Stomach smooth muscle (tissue), 2 donors: ENCODE measurements around the gene TMEM151A.
A peak's percentile ranks its signal among the peaks of the same experiment; 100 is the strongest.
"Not testable (repeated sequence)": the region's sequence is repeated elsewhere in the genome, so short reads cannot be mapped to it uniquely, and the experiment has no call there.

Experiments used
- H3K27ac ChIP-seq: one replicate; pipeline ENCODE4 v1.7.0; 2013; ENCODE audit warnings: mild to moderate bottlenecking, low read length, inconsistent platforms
- H3K27me3 ChIP-seq, 2 donors: one replicate each; pipeline ENCODE4 v1.7.0; 2013; ENCODE audit warnings: low read length in 2 of 2; ENCODE audit not compliant: insufficient read depth in 2 of 2, control insufficient read depth in 1 of 2
- H3K36me3 ChIP-seq, 2 donors: one replicate each; pipeline ENCODE4 v1.7.0; 2013; ENCODE audit warnings: low read length in 2 of 2; ENCODE audit not compliant: control insufficient read depth in 2 of 2, insufficient read depth in 2 of 2
- H3K4me1 ChIP-seq: one replicate; pipeline ENCODE4 v1.7.0; 2013; ENCODE audit warnings: low read length; ENCODE audit not compliant: control insufficient read depth, insufficient read depth
- H3K4me3 ChIP-seq, 2 donors: one replicate each; pipeline ENCODE4 v1.7.0; 2013; ENCODE audit warnings: low read length in 2 of 2
- H3K9ac ChIP-seq, 2 donors: one replicate each; pipeline ENCODE4 v1.7.0; 2013; ENCODE audit warnings: low read length in 2 of 2, mild to moderate bottlenecking in 1 of 2
- H3K9me3 ChIP-seq, 2 donors: one replicate each; pipeline ENCODE4 v1.7.0; 2013; ENCODE audit warnings: low read length in 2 of 2; ENCODE audit not compliant: control insufficient read depth in 2 of 2
- donor health status: healthy.
- donor health status: Pancreatic carcinoma.

Gene TMEM151A

GRCh38 chr11:66267039-66267378 lies 24.7 kb upstream of the TMEM151A start:
- no peaks in the 10 kb centered on the region for H3K9me3 ChIP-seq
- peak overlapping the region; percentile 77 to 81 for H3K4me3 ChIP-seq
- H3K9ac ChIP-seq, result peak overlapping the region; percentile 72 to 74
- peak overlapping the region; percentile 98 for H3K27ac ChIP-seq
- H3K36me3 ChIP-seq, result peaks cover 27 to 30% of the 10 kb centered on the region in 2 donors
- H3K27me3 ChIP-seq, result no peaks in the 10 kb centered on the region
- H3K4me1 ChIP-seq, result peaks cover 39% of the 10 kb centered on the region

- Histone ChIP-seq H3K27ac (peak overlapping the region; percentile 98), H3K36me3 (peaks cover 30% of the 10 kb centered on the region in 2 donors), H3K4me1 (peaks cover 39% of the 10 kb centered on the region), H3K4me3 (peak overlapping the region; percentile 77 to 91), H3K27me3 (no peaks in the 10 kb centered on the region), H3K9ac (peak overlapping the region; percentile 77 to 98), H3K9me3 (no peaks in the 10 kb centered on the region)
These were observed 24.1 kb upstream of the TMEM151A start for GRCh38 chr11:66267379-66268243.

GRCh38 chr11:66268244-66268951 lies 23.3 kb upstream of the TMEM151A start, which contains the start of gene RAB1B:
Gene RAB1B, plus strand, starts transcription at chr11:66268639. Its CDS starts 41 bp downstream, at chr11:66268680.
- Histone ChIP-seq H3K4me3 (peak within 1 kb of the TSS; percentile 77 to 91), H3K36me3 (peaks cover 31% of the 10 kb centered on the region in 2 donors), H3K4me1 (peaks cover 39% of the 10 kb centered on the region), H3K27me3 (no peaks in the 10 kb centered on the region), H3K27ac (peak within 1 kb of the TSS; percentile 98), H3K9me3 (no peaks in the 10 kb centered on the region), H3K9ac (peak within 1 kb of the TSS; percentile 77 to 98)

- Histone ChIP-seq H3K9ac (peak overlapping the region; percentile 77 to 98), H3K27me3 (no peaks in the 10 kb centered on the region), H3K4me3 (peak overlapping the region; percentile 54 to 91), H3K27ac (peak overlapping the region; percentile 98), H3K4me1 (peaks cover 39% of the 10 kb centered on the region), H3K9me3 (no peaks in the 10 kb centered on the region), H3K36me3 (peaks cover 31 to 37% of the 10 kb centered on the region in 2 donors)
These were observed 22.5 kb upstream of the TMEM151A start for GRCh38 chr11:66268952-66269905.

GRCh38 chr11:66271816-66272215 lies 19.9 kb upstream of the TMEM151A start:
- H3K4me3 ChIP-seq, result no peak overlapping the region
- H3K36me3 ChIP-seq, result peaks cover 44% of the 10 kb centered on the region in 2 donors
- H3K4me1 ChIP-seq, result peaks cover 26% of the 10 kb centered on the region
- no peak overlapping the region for H3K27ac ChIP-seq
- no peaks in the 10 kb centered on the region for H3K9me3 ChIP-seq
- no peak overlapping the region for H3K9ac ChIP-seq
- H3K27me3 ChIP-seq, result no peaks in the 10 kb centered on the region

- no peaks in the 10 kb centered on the region for H3K27me3 ChIP-seq
- H3K36me3 ChIP-seq, result peaks cover 44% of the 10 kb centered on the region in 2 donors
- no peak overlapping the region for H3K4me3 ChIP-seq
- H3K9me3 ChIP-seq, result no peaks in the 10 kb centered on the region
- H3K9ac ChIP-seq, result no peak overlapping the region
- no peak overlapping the region for H3K27ac ChIP-seq
- peaks cover 24% of the 10 kb centered on the region for H3K4me1 ChIP-seq
These were observed 19.1 kb upstream of the TMEM151A start for GRCh38 chr11:66272596-66272995.

- H3K9me3 ChIP-seq, result no peaks in the 10 kb centered on the region
- no peak overlapping the region for H3K27ac ChIP-seq
- H3K27me3 ChIP-seq, result no peaks in the 10 kb centered on the region
- peaks cover 44% of the 10 kb centered on the region in 2 donors for H3K36me3 ChIP-seq
- H3K4me3 ChIP-seq, result no peak overlapping the region
- H3K9ac ChIP-seq, result no peak overlapping the region
- H3K4me1 ChIP-seq, result peaks cover 21% of the 10 kb centered on the region
These were observed 17.5 kb upstream of the TMEM151A start for GRCh38 chr11:66274219-66274618.

GRCh38 chr11:66275396-66275795 lies 16.3 kb upstream of the TMEM151A start:
- no peak overlapping the region for H3K4me3 ChIP-seq
- H3K4me1 ChIP-seq, result peaks cover 10% of the 10 kb centered on the region
- no peaks in the 10 kb centered on the region for H3K9me3 ChIP-seq
- no peak overlapping the region for H3K27ac ChIP-seq
- H3K9ac ChIP-seq, result no peak overlapping the region
- H3K27me3 ChIP-seq, result no peaks in the 10 kb centered on the region
- H3K36me3 ChIP-seq, result peaks cover 44% of the 10 kb centered on the region in 2 donors

- H3K4me3 ChIP-seq, result no peak overlapping the region
- no peak overlapping the region for H3K27ac ChIP-seq
- H3K4me1 ChIP-seq, result peaks cover 8% of the 10 kb centered on the region
- H3K9ac ChIP-seq, result no peak overlapping the region
- H3K27me3 ChIP-seq, result no peaks in the 10 kb centered on the region
- H3K9me3 ChIP-seq, result no peaks in the 10 kb centered on the region
- H3K36me3 ChIP-seq, result peaks cover 42 to 44% of the 10 kb centered on the region in 2 donors
These were observed 15.6 kb upstream of the TMEM151A start for GRCh38 chr11:66275984-66276612.

GRCh38 chr11:66276619-66277018 lies 15.1 kb upstream of the TMEM151A start:
- H3K9ac ChIP-seq, H3K27ac ChIP-seq, H3K4me1 ChIP-seq, H3K4me3 ChIP-seq, H3K9me3 ChIP-seq, H3K27me3 ChIP-seq: not testable (repeated sequence)
- H3K36me3 ChIP-seq, result peaks cover 41 to 44% of the 10 kb centered on the region in 2 donors
